ENCODE data around the gene NADSYN1. TPM values are rescaled to one million over a fixed set of nuclear protein-coding genes. Genes with fewer than 3 reads are reported as not detected.

Gene NADSYN1
- polyA plus RNA-seq, 3 donors, result 44.1 to 162 (median 44.8) TPM

- Histone ChIP-seq H3K36me3 (replicated peaks in 1 of 2; ENCODE audit: control insufficient read depth in 1 of 2, insufficient read depth in 2 of 2, low read length in 2 of 2) (peaks cover 85 to 89% of the 10 kb centered on the region in 2 donors), H3K4me1 (ENCODE audit: control insufficient read depth in 1 of 2, insufficient read depth in 2 of 2, low read length in 2 of 2) (peaks cover 11 to 14% of the 10 kb centered on the region in 2 donors), H3K9me3 (replicated peaks in 1 of 2; ENCODE audit: control insufficient read depth in 1 of 2, insufficient read depth in 1 of 2, low read length in 2 of 2) (no peaks in the 10 kb centered on the region), H2AFZ (ENCODE audit: insufficient read depth, low read depth, low read length, poor library complexity, severe bottlenecking) (no peak overlapping the region), H3K9ac (ENCODE audit: insufficient read depth, low read length, poor library complexity, severe bottlenecking) (no peak overlapping the region), H3K27me3 (ENCODE audit: control insufficient read depth in 2 of 2, insufficient read depth in 2 of 2, low read length in 2 of 2) (no peaks in the 10 kb centered on the region), H4K20me1 (ENCODE audit: insufficient read depth, low read length) (peaks cover 91% of the 10 kb centered on the region), H3K79me2 (ENCODE audit: insufficient read depth, low read length) (peaks cover 38% of the 10 kb centered on the region), H3K27ac (ENCODE audit: low read depth in 1 of 2, low read length in 2 of 2) (no peak overlapping the region), H3K4me3 (replicated peaks in 1 of 3; ENCODE audit: low read depth in 2 of 3, low read length in 3 of 3) (no peak overlapping the region), H3K4me2 (replicated peaks; ENCODE audit: extremely low read depth, low read length, poor library complexity, severe bottlenecking) (no peak overlapping the region)
- peaks cover 85 to 88% of the 10 kb centered on the region in 2 donors for H3K36me3 Mint-ChIP-seq
- H3K27me3 Mint-ChIP-seq (ENCODE audit: low read depth in 3 of 3), result no peaks in the 10 kb centered on the region
- peaks cover 20% of the 10 kb centered on the region for H3K4me1 Mint-ChIP-seq
- intact Hi-C loops (cut with micrococcal nuclease), result no loop called here
- WGBS (ENCODE audit: insufficient coverage), result over 99% methylated on average over 24 of the region's 26 CpGs
- no peak for TF ChIP-seq CTCF (IDR thresholded peaks at IDR 0.05)
- no peak overlapping the region for H3K27ac Mint-ChIP-seq
- no peaks in the 10 kb centered on the region for H3K9me3 Mint-ChIP-seq
- H3K4me3 Mint-ChIP-seq, result no peak overlapping the region
- DNase-seq, result no peak
Observed at GRCh38 chr11:71458146-71459070, 5.4 kb downstream of the NADSYN1 start.

- Mint-ChIP-seq H3K4me1 (peaks cover 12% of the 10 kb centered on the region), H3K36me3 (peaks cover 93 to 96% of the 10 kb centered on the region in 2 donors), H3K9me3 (no peaks in the 10 kb centered on the region), H3K27me3 (ENCODE audit: low read depth in 3 of 3) (peaks cover 0 to 1% (median 0%) of the 10 kb centered on the region in 3 donors), H3K27ac (peak overlapping the region in 2 of 7 donors; percentile 2 to 31), H3K4me3 (no peak overlapping the region)
- no peak overlapping the region for H3K4me3 ChIP-seq (replicated peaks in 1 of 3; ENCODE audit: low read depth in 2 of 3, low read length in 3 of 3)
- H3K9ac ChIP-seq (ENCODE audit: insufficient read depth, low read length, poor library complexity, severe bottlenecking), result no peak overlapping the region
- no peaks in the 10 kb centered on the region for H3K9me3 ChIP-seq (replicated peaks in 1 of 2; ENCODE audit: control insufficient read depth in 1 of 2, insufficient read depth in 1 of 2, low read length in 2 of 2)
- H3K4me1 ChIP-seq (ENCODE audit: control insufficient read depth in 1 of 2, insufficient read depth in 2 of 2, low read length in 2 of 2), result peaks cover 4 to 6% of the 10 kb centered on the region in 2 donors
- H3K79me2 ChIP-seq (ENCODE audit: insufficient read depth, low read length), result peaks cover 30% of the 10 kb centered on the region
- intact Hi-C loops (cut with micrococcal nuclease), result no loop called here
- no peak for DNase-seq
- no peak overlapping the region for H2AFZ ChIP-seq (ENCODE audit: insufficient read depth, low read depth, low read length, poor library complexity, severe bottlenecking)
- no peak overlapping the region for H3K4me2 ChIP-seq (replicated peaks; ENCODE audit: extremely low read depth, low read length, poor library complexity, severe bottlenecking)
- WGBS (ENCODE audit: insufficient coverage), result 96% methylated on average over 21 of the region's 23 CpGs
- peaks cover 93 to 97% of the 10 kb centered on the region in 2 donors for H3K36me3 ChIP-seq (replicated peaks in 1 of 2; ENCODE audit: control insufficient read depth in 1 of 2, insufficient read depth in 2 of 2, low read length in 2 of 2)
- peaks cover 93% of the 10 kb centered on the region for H4K20me1 ChIP-seq (ENCODE audit: insufficient read depth, low read length)
- H3K27me3 ChIP-seq (ENCODE audit: control insufficient read depth in 2 of 2, insufficient read depth in 2 of 2, low read length in 2 of 2), result no peaks in the 10 kb centered on the region
- no peak for TF ChIP-seq CTCF (IDR thresholded peaks at IDR 0.05)
- H3K27ac ChIP-seq (ENCODE audit: low read depth in 1 of 2, low read length in 2 of 2), result no peak overlapping the region
Observed at GRCh38 chr11:71459076-71459766, 6.2 kb downstream of the NADSYN1 start.

All from CD14-positive monocyte (primary cell).